ENCODE data around the gene CHD3.

The CHD3 gene

GRCh38 chr17:7910711-7911110, 22.1 kb downstream of the CHD3 start:
- no peaks in the 10 kb centered on the region for H3K9me3 ChIP-seq (ENCODE audit: control insufficient read depth, insufficient read depth, low read length)
- peaks cover 25% of the 10 kb centered on the region for H3K36me3 ChIP-seq (ENCODE audit: control insufficient read depth, insufficient read depth, low read length)
- H3K27me3 ChIP-seq (ENCODE audit: control insufficient read depth, insufficient read depth, low read length): peaks cover 11% of the 10 kb centered on the region
- no peak overlapping the region for H3K9ac ChIP-seq (ENCODE audit: low read depth, low read length)
- H3K4me1 ChIP-seq (ENCODE audit: control insufficient read depth, insufficient read depth, low read length): 0 out of 2 replicates have a peak, but pooled peaks cover 5% of the 10 kb centered on the region
- no peak overlapping the region for H3K4me3 ChIP-seq (ENCODE audit: low read depth, low read length)
- no peak overlapping the region for H3K27ac ChIP-seq (ENCODE audit: low read depth, low read length)

DNA sequence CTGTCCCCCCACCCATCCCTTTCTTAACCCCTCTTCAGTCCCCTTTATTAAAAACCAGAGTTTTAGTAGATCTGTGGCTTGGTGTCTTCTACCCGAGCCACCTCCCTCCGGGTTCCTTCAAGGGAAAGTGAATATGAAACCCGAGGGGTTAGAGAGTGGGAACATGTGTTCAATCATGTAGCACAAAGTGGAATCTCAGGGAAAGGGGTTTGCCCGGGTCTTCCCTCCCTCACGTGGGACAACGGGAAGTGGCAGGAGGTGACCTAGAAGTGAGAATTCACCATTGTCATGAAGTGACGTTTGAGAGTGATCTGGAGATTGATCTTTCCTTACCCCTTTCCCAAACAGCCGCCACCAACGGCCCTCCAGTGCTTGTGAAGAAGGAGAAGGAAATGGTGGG, 22.5 kb downstream of the CHD3 start:
- Histone ChIP-seq H3K27ac (ENCODE audit: low read depth, low read length) (no peak overlapping the region), H3K4me1 (ENCODE audit: control insufficient read depth, insufficient read depth, low read length) (peaks cover 5% of the 10 kb centered on the region; the same call in 1 of the 2 replicates), H3K4me3 (ENCODE audit: low read depth, low read length) (no peak overlapping the region), H3K9ac (ENCODE audit: low read depth, low read length) (no peak overlapping the region), H3K27me3 (ENCODE audit: control insufficient read depth, insufficient read depth, low read length) (peaks cover 13% of the 10 kb centered on the region), H3K36me3 (ENCODE audit: control insufficient read depth, insufficient read depth, low read length) (peaks cover 25% of the 10 kb centered on the region), H3K9me3 (ENCODE audit: control insufficient read depth, insufficient read depth, low read length) (no peaks in the 10 kb centered on the region)

DNA sequence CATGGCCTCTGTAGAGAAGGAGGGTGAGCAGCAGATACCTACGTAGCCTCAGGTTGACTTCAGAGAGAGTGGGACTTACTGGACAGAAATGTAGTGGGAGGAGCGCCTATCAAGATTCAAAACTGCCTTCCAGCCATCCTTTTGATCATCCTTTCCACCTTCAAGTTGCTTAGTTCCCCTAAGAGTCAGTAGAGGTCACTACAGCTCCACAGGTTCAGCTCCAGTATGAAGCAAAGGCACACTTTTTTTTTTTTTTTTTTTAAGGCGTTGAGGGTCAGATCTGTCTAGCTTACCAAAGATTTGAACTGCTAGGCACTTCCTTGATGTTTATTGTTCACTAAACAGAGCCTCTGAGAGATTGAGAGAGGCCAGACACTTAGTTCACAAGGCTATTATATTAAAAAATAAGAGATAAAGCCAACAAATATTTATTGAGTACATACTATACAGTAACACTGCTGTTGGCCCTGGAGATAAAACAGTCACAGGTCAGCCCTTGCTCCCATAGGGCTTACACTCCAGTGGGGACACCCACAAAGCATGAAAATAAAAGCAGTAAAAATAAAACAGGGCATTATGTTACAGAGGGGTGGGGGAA, 24.4 kb downstream of the CHD3 start:
- Histone ChIP-seq H3K4me3 (ENCODE audit: low read depth, low read length) (no peak overlapping the region), H3K4me1 (ENCODE audit: control insufficient read depth, insufficient read depth, low read length) (peaks cover 5% of the 10 kb centered on the region; the same call in 1 of the 2 replicates), H3K9ac (ENCODE audit: low read depth, low read length) (no peak overlapping the region), H3K27ac (ENCODE audit: low read depth, low read length) (no peak overlapping the region), H3K27me3 (ENCODE audit: control insufficient read depth, insufficient read depth, low read length) (peaks cover 28% of the 10 kb centered on the region), H3K36me3 (ENCODE audit: control insufficient read depth, insufficient read depth, low read length) (peaks cover 13% of the 10 kb centered on the region; the same call in 1 of the 2 replicates), H3K9me3 (ENCODE audit: control insufficient read depth, insufficient read depth, low read length) (no peaks in the 10 kb centered on the region)

GRCh38 chr17:7915179-7915610, 26.6 kb downstream of the CHD3 start:
- no peak overlapping the region for H3K9ac ChIP-seq (ENCODE audit: low read depth, low read length)
- H3K27me3 ChIP-seq (ENCODE audit: control insufficient read depth, insufficient read depth, low read length): peaks cover 34% of the 10 kb centered on the region
- H3K4me3 ChIP-seq (ENCODE audit: low read depth, low read length): peak overlapping the region; percentile 63
- no peak overlapping the region for H3K27ac ChIP-seq (ENCODE audit: low read depth, low read length)
- H3K36me3 ChIP-seq (ENCODE audit: control insufficient read depth, insufficient read depth, low read length): 0 out of 2 replicates have a peak, but pooled peaks cover 5% of the 10 kb centered on the region
- H3K4me1 ChIP-seq (ENCODE audit: control insufficient read depth, insufficient read depth, low read length): peaks cover 5% of the 10 kb centered on the region; the same call in 1 of the 2 replicates
- H3K9me3 ChIP-seq (ENCODE audit: control insufficient read depth, insufficient read depth, low read length): no peaks in the 10 kb centered on the region

DNA sequence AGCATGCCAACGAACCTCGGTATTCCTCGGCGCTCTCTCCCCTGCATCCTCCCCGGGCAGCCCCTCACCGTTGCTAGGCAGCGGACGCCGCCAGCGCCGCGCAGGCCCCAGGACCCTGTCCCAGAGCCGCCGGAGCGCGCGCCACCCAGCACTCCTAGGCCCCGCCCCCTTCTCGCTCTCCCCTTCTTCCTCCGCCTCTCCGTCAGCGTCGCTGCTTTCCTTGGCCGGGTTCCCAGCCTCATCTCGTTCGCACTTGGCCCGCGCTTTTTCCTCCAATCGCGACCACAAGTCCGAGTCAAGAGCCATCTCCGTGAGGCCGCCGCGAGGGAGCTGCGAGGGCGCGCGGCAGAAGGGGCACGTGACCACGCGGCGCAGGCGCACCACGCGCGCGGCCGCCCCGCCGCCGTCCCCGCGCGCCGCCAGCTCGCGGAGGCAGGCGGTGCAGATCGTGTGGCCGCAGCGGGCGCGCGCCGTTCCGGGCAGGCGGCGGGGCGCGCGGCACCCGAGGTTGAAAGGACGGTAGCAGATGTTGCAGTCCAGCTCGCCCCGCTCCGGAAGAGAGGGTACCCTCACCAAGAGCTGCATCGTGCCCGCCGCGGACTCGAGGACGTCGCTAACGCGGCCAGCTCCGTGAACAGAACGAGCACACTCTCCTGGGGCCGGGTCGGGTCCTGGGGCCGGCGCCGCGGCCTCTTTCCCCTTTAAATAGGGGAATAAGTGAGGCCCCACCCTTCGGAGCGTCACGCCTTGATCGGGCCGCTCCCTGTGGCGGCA, 27.2 kb downstream of the CHD3 start, which contains the start of gene RNF227:
Gene RNF227, minus strand, starts transcription at position 679 of the 774 bp plus-strand sequence. Its CDS starts 94 bp downstream, at position 585.
- peak within 1 kb of the TSS; percentile 17; the same call in 1 of the 2 replicates for H3K9ac ChIP-seq (ENCODE audit: low read depth, low read length)
- H3K27me3 ChIP-seq (ENCODE audit: control insufficient read depth, insufficient read depth, low read length): peaks cover 37% of the 10 kb centered on the region
- H3K4me3 ChIP-seq (ENCODE audit: low read depth, low read length): peak within 1 kb of the TSS; percentile 63
- no peak within 1 kb of the TSS for H3K27ac ChIP-seq (ENCODE audit: low read depth, low read length)
- 0 out of 2 replicates have a peak, but pooled peaks cover 1% of the 10 kb centered on the region for H3K36me3 ChIP-seq (ENCODE audit: control insufficient read depth, insufficient read depth, low read length)
- H3K9me3 ChIP-seq (ENCODE audit: control insufficient read depth, insufficient read depth, low read length): no peaks in the 10 kb centered on the region
- peaks cover 5% of the 10 kb centered on the region; the same call in 1 of the 2 replicates for H3K4me1 ChIP-seq (ENCODE audit: control insufficient read depth, insufficient read depth, low read length)

GRCh38 chr17:7916385-7916682, 27.7 kb downstream of the CHD3 start:
- H3K9me3 ChIP-seq (ENCODE audit: control insufficient read depth, insufficient read depth, low read length): no peaks in the 10 kb centered on the region

DNA sequence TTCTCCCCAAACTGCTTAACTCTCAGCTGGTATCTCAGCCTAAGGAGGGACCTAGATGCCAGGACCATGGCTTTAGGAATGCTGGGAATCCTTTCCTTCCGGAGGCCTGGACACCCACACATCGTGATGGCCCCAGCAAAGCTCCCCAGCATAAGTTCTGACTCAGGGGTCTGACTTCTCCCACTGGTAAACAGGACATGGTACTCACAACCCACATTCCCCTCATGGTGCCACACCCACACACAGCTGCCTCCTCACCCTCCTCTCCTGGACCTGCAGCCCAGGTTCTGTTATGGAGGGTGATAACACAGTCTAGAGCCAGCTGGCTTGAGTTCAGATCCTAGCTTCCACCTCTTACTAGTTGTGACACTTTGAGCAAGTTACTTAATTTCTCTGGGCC, 28.2 kb downstream of the CHD3 start:
- no peaks in the 10 kb centered on the region for H3K36me3 ChIP-seq (ENCODE audit: control insufficient read depth, insufficient read depth, low read length)
- H3K9me3 ChIP-seq (ENCODE audit: control insufficient read depth, insufficient read depth, low read length): no peaks in the 10 kb centered on the region
- H3K27ac ChIP-seq (ENCODE audit: low read depth, low read length): no peak overlapping the region
- no peak overlapping the region for H3K4me3 ChIP-seq (ENCODE audit: low read depth, low read length)
- H3K9ac ChIP-seq (ENCODE audit: low read depth, low read length): no peak overlapping the region
- H3K4me1 ChIP-seq (ENCODE audit: control insufficient read depth, insufficient read depth, low read length): peaks cover 5% of the 10 kb centered on the region; the same call in 1 of the 2 replicates
- peaks cover 47% of the 10 kb centered on the region for H3K27me3 ChIP-seq (ENCODE audit: control insufficient read depth, insufficient read depth, low read length)

More at GRCh38 chr17:7916385-7916682, 27.7 kb downstream of the CHD3 start:
- Histone ChIP-seq H3K9ac (ENCODE audit: low read depth, low read length) (no peak overlapping the region), H3K36me3 (ENCODE audit: control insufficient read depth, insufficient read depth, low read length) (no peaks in the 10 kb centered on the region), H3K27me3 (ENCODE audit: control insufficient read depth, insufficient read depth, low read length) (peaks cover 42% of the 10 kb centered on the region), H3K4me3 (ENCODE audit: low read depth, low read length) (peak overlapping the region; percentile 63; the same call in 1 of the 2 replicates), H3K27ac (ENCODE audit: low read depth, low read length) (no peak overlapping the region), H3K4me1 (ENCODE audit: control insufficient read depth, insufficient read depth, low read length) (peaks cover 5% of the 10 kb centered on the region; the same call in 1 of the 2 replicates)

GRCh38 chr17:7922269-7922844, 33.8 kb downstream of the CHD3 start:
- H3K27me3 ChIP-seq (ENCODE audit: control insufficient read depth, insufficient read depth, low read length): peaks cover 75% of the 10 kb centered on the region
- H3K27ac ChIP-seq (ENCODE audit: low read depth, low read length): no peak overlapping the region
- H3K9me3 ChIP-seq (ENCODE audit: control insufficient read depth, insufficient read depth, low read length): no peaks in the 10 kb centered on the region
- peaks cover 13% of the 10 kb centered on the region; the same call in 1 of the 2 replicates for H3K4me1 ChIP-seq (ENCODE audit: control insufficient read depth, insufficient read depth, low read length)
- H3K36me3 ChIP-seq (ENCODE audit: control insufficient read depth, insufficient read depth, low read length): no peaks in the 10 kb centered on the region
- H3K4me3 ChIP-seq (ENCODE audit: low read depth, low read length): peak overlapping the region; percentile 53
- H3K9ac ChIP-seq (ENCODE audit: low read depth, low read length): no peak overlapping the region

- Histone ChIP-seq H3K36me3 (ENCODE audit: control insufficient read depth, insufficient read depth, low read length) (no peaks in the 10 kb centered on the region), H3K9ac (ENCODE audit: low read depth, low read length) (no peak overlapping the region), H3K9me3 (ENCODE audit: control insufficient read depth, insufficient read depth, low read length) (no peaks in the 10 kb centered on the region), H3K27ac (ENCODE audit: low read depth, low read length) (no peak overlapping the region), H3K4me3 (ENCODE audit: low read depth, low read length) (peak overlapping the region; percentile 53), H3K27me3 (ENCODE audit: control insufficient read depth, insufficient read depth, low read length) (peaks cover 78% of the 10 kb centered on the region), H3K4me1 (ENCODE audit: control insufficient read depth, insufficient read depth, low read length) (peaks cover 13% of the 10 kb centered on the region; the same call in 1 of the 2 replicates)
Observed at GRCh38 chr17:7922845-7923628, 34.4 kb downstream of the CHD3 start.

DNA sequence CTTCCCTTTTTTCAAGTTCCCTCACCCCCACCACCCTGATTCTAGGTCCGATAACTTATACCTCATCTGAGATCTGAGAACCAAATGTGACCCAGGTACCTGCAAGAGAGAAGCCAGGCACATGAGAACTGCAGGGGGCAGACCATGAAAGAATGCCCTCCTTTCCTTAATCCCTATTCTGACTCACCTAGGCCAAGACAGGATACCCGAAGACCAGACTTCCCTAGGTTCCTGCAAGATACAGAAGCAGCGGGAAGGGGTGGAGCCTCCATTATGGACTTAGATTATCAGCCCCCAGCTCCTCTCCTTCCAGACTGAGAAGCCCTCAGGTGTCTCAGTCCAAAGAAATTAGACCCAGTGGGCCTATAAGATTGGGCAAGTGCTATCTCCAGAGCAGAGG, 39.0 kb downstream of the CHD3 start:
- H3K9me3 ChIP-seq (ENCODE audit: control insufficient read depth, insufficient read depth, low read length): no peaks in the 10 kb centered on the region

More for the DNA sequence above, 39.0 kb downstream of the CHD3 start:
- Histone ChIP-seq H3K9ac (ENCODE audit: low read depth, low read length) (no peak overlapping the region), H3K36me3 (ENCODE audit: control insufficient read depth, insufficient read depth, low read length) (no peaks in the 10 kb centered on the region), H3K4me1 (ENCODE audit: control insufficient read depth, insufficient read depth, low read length) (peaks cover 6% of the 10 kb centered on the region), H3K27ac (ENCODE audit: low read depth, low read length) (no peak overlapping the region), H3K4me3 (ENCODE audit: low read depth, low read length) (no peak overlapping the region), H3K27me3 (ENCODE audit: control insufficient read depth, insufficient read depth, low read length) (peaks cover 67% of the 10 kb centered on the region)

Data from HUES48 (cell line).